8988T (cell line): ENCODE results near the gene TNIP1.

Source experiments
- DNase-seq: peaks from one replicate; pipeline ENCODE4 v3.0.0; 2011

Gene TNIP1, protein sequence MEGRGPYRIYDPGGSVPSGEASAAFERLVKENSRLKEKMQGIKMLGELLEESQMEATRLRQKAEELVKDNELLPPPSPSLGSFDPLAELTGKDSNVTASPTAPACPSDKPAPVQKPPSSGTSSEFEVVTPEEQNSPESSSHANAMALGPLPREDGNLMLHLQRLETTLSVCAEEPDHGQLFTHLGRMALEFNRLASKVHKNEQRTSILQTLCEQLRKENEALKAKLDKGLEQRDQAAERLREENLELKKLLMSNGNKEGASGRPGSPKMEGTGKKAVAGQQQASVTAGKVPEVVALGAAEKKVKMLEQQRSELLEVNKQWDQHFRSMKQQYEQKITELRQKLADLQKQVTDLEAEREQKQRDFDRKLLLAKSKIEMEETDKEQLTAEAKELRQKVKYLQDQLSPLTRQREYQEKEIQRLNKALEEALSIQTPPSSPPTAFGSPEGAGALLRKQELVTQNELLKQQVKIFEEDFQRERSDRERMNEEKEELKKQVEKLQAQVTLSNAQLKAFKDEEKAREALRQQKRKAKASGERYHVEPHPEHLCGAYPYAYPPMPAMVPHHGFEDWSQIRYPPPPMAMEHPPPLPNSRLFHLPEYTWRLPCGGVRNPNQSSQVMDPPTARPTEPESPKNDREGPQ

DNA sequence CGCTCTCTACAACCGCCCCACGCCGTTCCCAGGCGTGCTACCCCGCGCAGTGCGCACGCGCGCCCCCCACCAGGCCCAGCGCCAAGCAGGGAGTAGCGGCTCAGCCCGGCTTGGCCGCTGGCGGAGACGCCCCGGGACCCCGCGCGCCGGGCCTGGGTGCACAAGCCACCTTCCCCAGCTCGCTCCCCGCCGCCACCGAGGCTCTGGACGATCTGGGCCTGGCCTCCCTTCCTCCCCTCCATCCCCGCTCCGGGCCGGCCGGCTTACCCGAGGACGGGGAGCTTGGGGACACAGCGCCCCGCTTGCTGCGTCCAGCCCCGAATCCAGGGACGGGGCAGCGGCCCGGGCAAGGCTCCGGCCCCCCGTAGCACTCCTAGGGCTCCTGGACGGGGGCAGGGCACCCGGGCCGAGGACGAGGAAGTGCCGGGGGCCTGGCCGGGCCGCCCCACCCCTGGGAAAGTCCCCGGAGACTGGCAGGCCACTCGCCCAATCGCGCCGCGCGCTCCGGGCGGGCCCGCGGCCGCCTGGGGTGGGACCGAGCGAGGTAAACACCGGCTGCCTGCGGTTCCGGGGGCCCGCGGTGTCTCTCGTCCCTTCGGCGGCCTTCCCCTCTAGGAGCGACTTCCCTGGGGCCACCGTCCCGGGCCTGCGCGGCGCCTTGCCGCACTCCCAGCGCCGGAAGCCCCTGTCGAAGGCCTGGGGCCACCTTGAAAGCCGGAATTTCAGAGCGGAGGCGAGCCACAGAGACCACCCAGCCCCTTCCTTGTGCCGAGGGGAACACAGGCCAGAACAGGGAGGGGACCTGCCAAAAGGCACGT lies at the start of gene TNIP1:
TNIP1 (minus strand) TSS at position 422 of the 818 bp plus-strand sequence. CDS start 15,939 bp downstream, outside the sequence.
- DNase-seq = peak; percentile 89

DNA sequence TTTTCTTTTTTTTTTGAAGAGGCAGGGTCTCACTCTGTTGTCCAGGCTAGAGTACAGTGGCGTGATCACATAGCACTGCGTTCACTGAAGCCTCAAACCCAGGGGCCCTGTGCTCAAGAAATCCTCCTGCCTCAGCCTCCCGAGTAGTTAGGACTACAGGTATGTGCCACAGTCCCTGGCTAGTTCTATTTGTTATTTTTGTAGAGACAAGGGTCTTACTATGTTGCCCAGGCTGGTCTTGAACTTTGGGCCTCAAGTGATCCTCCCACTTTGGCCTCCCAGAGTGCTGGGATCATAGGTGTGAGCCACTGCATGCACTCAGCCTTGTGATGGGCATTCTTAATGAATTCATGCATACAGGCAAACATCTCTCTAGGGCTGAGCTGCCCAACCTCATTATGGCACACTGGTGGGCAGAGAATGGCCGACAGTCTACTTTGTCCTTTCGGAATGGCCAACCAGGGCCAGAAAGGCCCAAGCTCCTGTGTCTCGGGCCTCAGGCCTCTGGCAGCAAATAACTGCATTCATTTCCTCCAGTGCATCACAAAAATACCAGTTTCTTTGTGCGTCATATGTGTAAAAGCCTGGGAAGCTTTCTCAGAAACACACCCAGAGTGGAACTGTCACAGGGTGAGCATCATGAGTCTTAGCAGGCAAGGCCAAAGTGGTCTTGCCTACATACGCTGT lies 49.5 kb upstream of the TNIP1 start:
- no peak for DNase-seq

DNA sequence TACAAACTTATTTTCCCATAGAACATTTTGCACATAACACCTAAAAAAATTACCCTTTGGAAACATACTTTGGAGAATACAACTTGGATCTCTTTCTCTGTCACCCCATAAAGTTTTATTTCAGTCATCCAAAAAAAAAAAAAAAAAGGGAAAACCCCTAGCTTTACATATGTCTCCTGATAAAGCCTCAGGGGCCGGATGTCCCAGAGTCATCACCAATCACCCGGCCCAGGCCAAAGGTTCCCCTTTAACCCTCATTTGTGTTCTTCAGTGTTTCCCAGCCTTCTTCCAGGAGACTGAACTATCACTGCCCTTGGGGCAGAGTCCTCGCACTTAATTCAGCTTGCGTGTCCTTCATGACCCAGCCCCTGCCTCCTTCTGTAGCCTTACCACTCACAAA lies 48.0 kb upstream of the TNIP1 start:
- no peak for DNase-seq

GRCh38 chr5:151127926-151128325 lies 47.1 kb upstream of the TNIP1 start:
- no peak for DNase-seq

GRCh38 chr5:151126199-151126645 lies 45.4 kb upstream of the TNIP1 start:
- DNase-seq = peak; percentile 63

DNA sequence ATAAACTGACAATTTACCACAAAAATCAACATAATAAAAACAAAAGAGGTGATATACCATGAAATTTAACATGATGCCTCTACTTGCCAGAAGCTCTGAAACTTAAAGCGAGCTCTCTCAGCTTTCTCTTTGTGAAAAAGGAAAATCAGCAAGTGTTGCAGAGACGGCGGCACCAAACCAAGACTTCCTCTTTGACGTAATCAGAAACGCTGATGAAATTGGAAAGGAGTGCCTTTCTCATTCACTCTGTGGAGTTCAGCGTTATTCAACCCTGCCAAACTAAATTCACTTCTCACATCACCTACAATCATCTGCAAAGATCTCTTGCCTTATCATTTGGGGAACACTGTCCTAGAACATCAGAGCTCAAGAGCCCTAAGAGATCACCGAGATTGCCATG lies 44.6 kb upstream of the TNIP1 start:
- DNase-seq = no peak

- DNase-seq = no peak
Measured at GRCh38 chr5:151123897-151124751, 43.3 kb upstream of the TNIP1 start.

GRCh38 chr5:151122828-151123227 lies 42.0 kb upstream of the TNIP1 start:
- no peak for DNase-seq

- no peak for DNase-seq
Measured at GRCh38 chr5:151121665-151122064, 40.8 kb upstream of the TNIP1 start.

DNA sequence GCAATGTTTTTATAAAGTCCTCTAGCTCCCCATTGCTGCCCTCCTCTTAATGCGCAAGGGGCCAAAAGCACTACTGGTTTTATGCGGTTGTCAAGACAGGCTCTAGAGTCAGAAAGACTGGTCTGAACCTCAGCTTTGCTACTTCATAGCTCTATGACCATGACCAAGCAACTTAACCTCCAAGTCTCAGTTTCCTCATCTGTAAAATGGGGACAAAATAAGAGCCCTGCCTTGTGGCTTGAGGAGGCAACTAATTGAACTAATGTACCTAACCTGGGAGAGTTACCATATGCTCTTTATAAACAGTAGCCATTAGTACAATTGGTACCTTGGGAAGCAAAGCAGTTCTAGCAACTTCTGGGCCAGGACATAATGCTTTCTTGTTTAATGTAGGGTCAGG lies 40.3 kb upstream of the TNIP1 start:
- DNase-seq = no peak

DNA sequence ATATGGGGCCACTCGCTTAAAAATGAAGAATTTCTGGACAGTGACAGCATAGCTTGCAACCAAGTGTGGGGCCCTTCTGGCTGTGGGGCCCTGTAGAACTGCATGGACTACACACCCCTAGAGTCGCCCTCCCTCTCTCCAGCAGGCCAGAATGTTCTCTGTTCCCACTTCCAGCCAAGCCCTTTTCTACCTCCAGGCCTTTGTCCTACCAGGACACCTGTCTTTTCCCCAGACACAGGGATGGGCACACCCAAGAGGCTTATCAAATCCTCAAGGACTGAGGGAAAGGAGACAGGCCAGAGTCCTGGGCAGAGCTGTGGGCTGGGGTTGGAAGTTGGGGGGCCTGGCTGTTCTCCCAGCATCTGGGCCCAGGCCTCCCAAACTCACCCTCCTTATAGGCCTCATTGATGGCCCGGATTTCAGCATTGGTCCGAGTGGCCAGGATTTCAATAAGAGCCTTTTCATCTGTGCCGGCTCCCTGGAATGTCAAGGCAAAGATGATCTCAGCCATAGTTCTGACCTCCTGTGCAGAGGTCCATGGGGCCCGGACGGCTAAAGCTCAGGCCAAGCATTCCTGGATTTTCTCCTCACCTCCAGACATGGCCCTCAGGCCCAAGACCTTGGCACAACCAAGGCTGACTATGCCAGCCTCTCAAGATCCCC lies 38.2 kb upstream of the TNIP1 start:
- DNase-seq = no peak

DNA sequence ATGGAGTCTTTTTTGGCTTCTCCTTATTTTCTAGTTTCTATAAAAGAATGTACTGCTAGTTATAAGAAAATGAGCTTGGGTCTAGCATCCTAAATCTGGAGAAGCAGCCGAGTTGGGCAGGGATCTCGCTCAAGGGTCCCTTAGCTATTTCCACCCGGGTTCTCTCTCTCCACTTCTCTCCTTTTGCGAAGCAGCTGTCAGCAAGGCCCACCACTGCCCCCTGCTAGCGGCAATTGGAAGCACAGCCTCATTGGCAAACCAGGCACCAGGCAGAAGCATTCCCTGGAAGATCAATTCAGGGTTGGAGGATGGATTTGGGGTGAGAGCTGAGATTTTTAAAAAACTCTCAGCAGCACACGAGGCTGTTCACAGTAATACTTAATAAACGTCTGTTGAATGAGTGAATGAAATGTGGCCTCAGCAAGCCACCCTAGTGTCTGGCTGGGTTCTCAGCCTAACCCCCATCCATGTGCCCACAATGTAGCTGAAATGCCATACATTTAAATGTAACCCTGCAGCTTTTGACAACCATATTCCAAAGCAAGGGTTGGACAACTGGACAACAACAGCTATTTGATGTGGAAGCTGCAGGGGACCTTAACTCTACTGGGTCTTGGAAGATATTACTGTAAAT lies 34.6 kb upstream of the TNIP1 start:
- peak; percentile 66 for DNase-seq

DNA sequence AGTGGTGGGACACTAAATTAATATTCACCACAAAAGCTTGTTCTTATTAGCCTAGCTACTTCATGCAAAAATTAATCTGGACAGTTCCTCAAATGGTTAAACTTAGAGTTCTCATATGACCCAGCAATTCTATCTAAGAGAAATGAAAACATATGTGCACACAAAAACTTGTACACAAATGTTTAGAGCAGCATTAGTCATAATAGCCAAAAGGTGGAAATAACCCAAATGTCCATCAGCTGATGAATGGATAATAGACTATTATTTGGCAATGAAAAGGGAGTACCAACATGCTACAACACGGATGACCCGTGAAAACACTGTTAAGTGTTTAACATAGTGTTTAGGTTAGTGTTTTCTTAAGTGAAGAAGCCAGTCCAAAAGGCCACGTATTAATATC lies 32.8 kb upstream of the TNIP1 start:
- no peak for DNase-seq

- no peak for DNase-seq
Measured at GRCh38 chr5:151110992-151111391, 30.2 kb upstream of the TNIP1 start.

DNA sequence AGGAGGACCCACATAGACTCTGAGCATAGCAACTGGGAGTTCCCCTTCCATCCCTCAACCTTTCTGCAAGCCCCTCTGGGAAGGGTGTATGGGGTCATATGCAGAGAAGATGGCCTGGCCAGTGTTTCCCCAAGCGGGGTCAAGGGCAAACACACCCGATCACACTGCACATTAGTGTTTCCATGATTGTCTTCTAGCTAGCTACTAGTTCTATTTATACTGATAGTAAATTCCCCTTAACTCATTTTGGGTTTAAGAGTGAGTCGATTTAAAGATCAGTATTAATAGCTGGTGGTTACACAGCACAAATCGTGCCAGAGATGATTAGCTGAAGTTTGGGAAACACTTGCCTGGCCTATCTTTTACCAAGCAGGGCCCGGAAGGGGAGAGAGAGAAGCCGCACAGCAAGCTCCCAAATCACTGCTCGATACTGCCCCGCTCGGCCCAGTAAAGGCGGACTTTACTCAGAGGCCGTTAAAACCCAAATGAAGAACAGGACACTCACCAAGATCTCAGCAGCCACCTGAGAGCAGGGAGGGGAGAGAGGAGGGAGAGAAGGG lies 29.4 kb upstream of the TNIP1 start:
- DNase-seq = no peak

- DNase-seq = no peak
Measured at GRCh38 chr5:151108566-151108965, 27.7 kb upstream of the TNIP1 start.

DNA sequence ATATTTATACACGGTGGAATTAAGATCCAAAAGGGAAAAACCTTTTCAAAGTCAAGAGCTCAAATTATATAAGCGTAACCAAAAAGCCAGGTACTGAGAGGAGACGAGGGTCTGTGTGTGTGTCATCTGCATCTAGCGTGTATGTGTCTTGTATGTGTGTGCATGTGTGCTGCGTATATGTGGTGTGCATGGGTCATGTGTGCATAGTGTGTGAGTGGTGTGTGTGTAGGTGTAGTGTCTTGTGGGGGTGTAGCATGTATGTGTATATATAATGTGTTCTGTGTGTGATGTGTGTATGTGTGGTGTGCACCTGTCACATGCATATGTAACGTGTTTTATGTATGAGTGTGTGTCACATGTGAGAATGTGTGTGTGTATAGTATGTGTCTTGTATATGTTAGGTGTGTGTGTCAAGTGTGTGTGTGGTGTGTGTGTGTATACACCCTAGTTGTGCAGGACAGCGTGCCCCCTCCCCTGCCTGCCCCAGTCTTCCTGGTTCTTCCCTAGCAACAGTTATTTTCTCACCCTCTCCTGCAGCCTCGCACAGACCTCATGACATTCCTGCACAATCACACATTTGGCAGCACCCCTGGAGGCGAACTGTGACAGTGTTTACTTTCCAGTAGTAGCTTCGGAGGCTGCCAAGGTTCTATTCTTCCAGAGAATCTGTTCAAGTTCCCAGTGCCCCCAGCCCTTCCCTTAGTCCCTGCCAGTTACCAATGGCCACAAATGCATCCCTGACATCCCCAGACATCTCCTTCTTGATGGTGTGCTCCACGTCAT lies 27.1 kb upstream of the TNIP1 start:
- DNase-seq = no peak

DNA sequence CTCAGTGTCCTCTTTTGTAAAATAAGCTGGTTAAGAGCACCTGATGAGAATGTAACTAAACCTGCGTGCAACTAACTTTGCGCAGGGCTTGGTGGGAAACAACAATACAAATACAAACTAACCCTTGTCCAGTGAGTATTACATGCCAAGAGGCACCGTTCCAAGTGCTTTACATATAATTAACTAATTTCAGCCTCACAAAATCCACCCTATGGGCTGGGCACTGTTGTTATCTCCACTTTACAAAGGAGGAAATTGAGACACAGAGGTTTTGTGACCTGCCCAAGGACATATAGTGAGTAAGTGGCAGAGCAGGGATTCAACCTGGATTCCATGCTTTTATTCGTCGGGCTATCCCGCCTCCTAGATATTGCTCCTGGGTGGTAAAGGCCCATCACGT lies 26.2 kb upstream of the TNIP1 start:
- DNase-seq = no peak

GRCh38 chr5:151106509-151106908 lies 25.7 kb upstream of the TNIP1 start:
- no peak for DNase-seq

- no peak for DNase-seq
Measured at GRCh38 chr5:151106043-151106442, 25.2 kb upstream of the TNIP1 start.
